ENCODE data around the gene NEDD4L. TPM values are rescaled to one million over a fixed set of nuclear protein-coding genes. Genes with fewer than 3 reads are reported as not detected.

NEDD4L gene
- total and polyA plus RNA-seq, 2 donors (not counting 1 experiment from before 2014, with no cell fraction given) = 10.3 to 25.7 TPM

GRCh38 chr18:58297198-58297597 lies 253.2 kb downstream of the NEDD4L start:
- Histone ChIP-seq H3K4me3 (ENCODE audit: control extremely low read depth in 1 of 5, extremely low read depth in 1 of 5, insufficient read depth in 1 of 5, low read depth in 2 of 5, low read length in 4 of 5) (no peak overlapping the region), H3K36me3 (replicated peaks in 1 of 2; ENCODE audit: control extremely low read depth in 1 of 2, control insufficient read depth in 1 of 2, extremely low read depth in 1 of 2, insufficient read depth in 2 of 2, low read length in 1 of 2) (no peaks in the 10 kb centered on the region), H3K9ac (ENCODE audit: low read length) (no peak overlapping the region), H3K4me2 (replicated peaks; ENCODE audit: low read depth, low read length, poor library complexity, severe bottlenecking) (no peak overlapping the region), H4K20me1 (ENCODE audit: control insufficient read depth, insufficient read depth, low read length, poor library complexity, severe bottlenecking) (no peaks in the 10 kb centered on the region), H3K9me3 (ENCODE audit: control extremely low read depth in 1 of 3, control insufficient read depth in 2 of 3, insufficient read depth in 1 of 3, low read length in 2 of 3) (no peaks in the 10 kb centered on the region), H3K27me3 (replicated peaks in 1 of 4; ENCODE audit: control extremely low read depth in 1 of 4, control insufficient read depth in 3 of 4, insufficient read depth in 4 of 4, low read length in 3 of 4) (no peaks in the 10 kb centered on the region), H2AFZ (ENCODE audit: insufficient read depth, low read depth, low read length, poor library complexity, severe bottlenecking) (no peak overlapping the region), H3K27ac (ENCODE audit: low read length in 2 of 2) (no peak overlapping the region), H3K79me2 (ENCODE audit: control insufficient read depth, insufficient read depth, low read length) (no peaks in the 10 kb centered on the region), H3K4me1 (ENCODE audit: control insufficient read depth in 2 of 2, insufficient read depth in 2 of 2, low read length in 2 of 2) (no peaks in the 10 kb centered on the region)
- POLR2A ChIA-PET = no interaction called here
- ATAC-seq (ENCODE audit: low read depth) (no peak), DNase-seq (no peak)
- H3K4me3 Mint-ChIP-seq = no peak overlapping the region
- intact Hi-C loops (cut with micrococcal nuclease) = no loop called here
- no peaks in the 10 kb centered on the region for H3K27me3 Mint-ChIP-seq
- WGBS (ENCODE audit: insufficient coverage) = 100% methylated on average over 1 of the region's 4 CpGs
- CTCF ChIA-PET = no interaction called here
- H3K4me1 Mint-ChIP-seq = peaks cover 2% of the 10 kb centered on the region
- TF ChIP-seq CTCF (IDR thresholded peaks at IDR 0.05) = no peak
- TF ChIP-seq EZH2 (IDR thresholded peaks at IDR 0.05; ENCODE audit: borderline replicate concordance, insufficient read depth, low read depth, low read length, poor library complexity, severe bottlenecking) = no peak
- no peaks in the 10 kb centered on the region for H3K9me3 Mint-ChIP-seq (ENCODE audit: insufficient read depth)
- H3K27ac Mint-ChIP-seq = no peak overlapping the region

GRCh38 chr18:58298251-58299134 lies 254.5 kb downstream of the NEDD4L start:
- Histone ChIP-seq H3K79me2 (ENCODE audit: control insufficient read depth, insufficient read depth, low read length) (no peaks in the 10 kb centered on the region), H3K36me3 (replicated peaks in 1 of 2; ENCODE audit: control extremely low read depth in 1 of 2, control insufficient read depth in 1 of 2, extremely low read depth in 1 of 2, insufficient read depth in 2 of 2, low read length in 1 of 2) (no peaks in the 10 kb centered on the region), H3K4me3 (ENCODE audit: control extremely low read depth in 1 of 5, extremely low read depth in 1 of 5, insufficient read depth in 1 of 5, low read depth in 2 of 5, low read length in 4 of 5) (no peak overlapping the region), H3K27ac (ENCODE audit: low read length in 2 of 2) (no peak overlapping the region), H3K4me2 (replicated peaks; ENCODE audit: low read depth, low read length, poor library complexity, severe bottlenecking) (no peak overlapping the region), H3K9me3 (ENCODE audit: control extremely low read depth in 1 of 3, control insufficient read depth in 2 of 3, insufficient read depth in 1 of 3, low read length in 2 of 3) (no peaks in the 10 kb centered on the region), H3K27me3 (replicated peaks in 1 of 4; ENCODE audit: control extremely low read depth in 1 of 4, control insufficient read depth in 3 of 4, insufficient read depth in 4 of 4, low read length in 3 of 4) (no peaks in the 10 kb centered on the region), H4K20me1 (ENCODE audit: control insufficient read depth, insufficient read depth, low read length, poor library complexity, severe bottlenecking) (no peaks in the 10 kb centered on the region), H3K9ac (ENCODE audit: low read length) (no peak overlapping the region), H3K4me1 (ENCODE audit: control insufficient read depth in 2 of 2, insufficient read depth in 2 of 2, low read length in 2 of 2) (peaks cover 0 to 3% of the 10 kb centered on the region in 2 donors), H2AFZ (ENCODE audit: insufficient read depth, low read depth, low read length, poor library complexity, severe bottlenecking) (no peak overlapping the region)
- peaks cover 9% of the 10 kb centered on the region for H3K4me1 Mint-ChIP-seq
- no peaks in the 10 kb centered on the region for H3K9me3 Mint-ChIP-seq (ENCODE audit: insufficient read depth)
- no peak overlapping the region for H3K27ac Mint-ChIP-seq
- ATAC-seq (ENCODE audit: low read depth) = no peak
- CTCF ChIA-PET = no interaction called here
- no CpG with 5 or more reads among the region's 5 CpGs for WGBS (ENCODE audit: insufficient coverage)
- no peak for TF ChIP-seq EZH2 (IDR thresholded peaks at IDR 0.05; ENCODE audit: borderline replicate concordance, insufficient read depth, low read depth, low read length, poor library complexity, severe bottlenecking)
- TF ChIP-seq CTCF (IDR thresholded peaks at IDR 0.05) = no peak
- H3K4me3 Mint-ChIP-seq = no peak overlapping the region
- intact Hi-C loops (cut with micrococcal nuclease) = no loop called here
- H3K27me3 Mint-ChIP-seq = no peaks in the 10 kb centered on the region
- no peak for DNase-seq
- POLR2A ChIA-PET = no interaction called here

Measured in B cell (primary cell).